Measurements from ENCODE around the gene LRRC3C.

Gene LRRC3C

DNA sequence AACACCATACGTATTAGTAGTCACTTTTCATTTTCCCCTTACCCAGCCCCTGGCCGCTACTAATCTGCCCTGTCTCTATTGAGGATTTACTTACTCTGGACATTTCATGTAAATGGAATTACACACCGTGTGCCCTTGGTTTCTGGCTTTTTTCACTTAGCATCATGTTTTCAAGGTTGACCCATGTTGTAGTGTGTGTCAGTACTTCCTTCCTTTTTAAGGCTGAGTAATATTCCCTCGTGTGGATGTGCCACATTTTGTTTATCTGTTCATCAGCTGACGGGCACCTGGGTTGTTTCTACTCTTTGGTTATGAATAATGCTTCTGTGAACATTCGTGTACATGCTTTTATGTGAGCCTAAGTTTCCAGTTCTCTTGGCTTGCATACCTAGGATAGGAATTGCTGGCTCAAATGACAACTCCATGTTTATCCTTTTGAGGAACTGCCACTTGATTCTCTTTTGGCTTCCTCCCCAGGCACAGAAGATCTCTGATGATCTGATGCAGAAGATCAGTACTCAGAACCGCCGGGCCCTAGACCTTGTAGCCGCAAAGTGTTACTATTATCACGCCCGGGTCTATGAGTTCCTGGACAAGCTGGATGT lies 60.8 kb downstream of the LRRC3C start:
- no peak for TF ChIP-seq POU2F2 (IDR thresholded peaks at IDR 0.05; ENCODE audit: low read depth, low read length)
- no peak for TF ChIP-seq POLR2AphosphoS5 (IDR thresholded peaks at IDR 0.05; ENCODE audit: low read depth, low read length)
- no peak for TF ChIP-seq POLR2A (IDR thresholded peaks at IDR 0.05; ENCODE audit: low read depth, low read length)
- no peak for TF ChIP-seq PAX5 (IDR thresholded peaks at IDR 0.05; ENCODE audit: insufficient read depth, low read length, severe bottlenecking)
- no peak for TF ChIP-seq TAF1 (IDR thresholded peaks at IDR 0.05; ENCODE audit: low read depth, low read length)
- TF ChIP-seq SPI1 (IDR thresholded peaks at IDR 0.05; ENCODE audit: low read depth, low read length) = no peak
- DNase-seq (ENCODE audit: insufficient read length, low spot score) (no peak), FAIRE-seq (no peak)

DNA sequence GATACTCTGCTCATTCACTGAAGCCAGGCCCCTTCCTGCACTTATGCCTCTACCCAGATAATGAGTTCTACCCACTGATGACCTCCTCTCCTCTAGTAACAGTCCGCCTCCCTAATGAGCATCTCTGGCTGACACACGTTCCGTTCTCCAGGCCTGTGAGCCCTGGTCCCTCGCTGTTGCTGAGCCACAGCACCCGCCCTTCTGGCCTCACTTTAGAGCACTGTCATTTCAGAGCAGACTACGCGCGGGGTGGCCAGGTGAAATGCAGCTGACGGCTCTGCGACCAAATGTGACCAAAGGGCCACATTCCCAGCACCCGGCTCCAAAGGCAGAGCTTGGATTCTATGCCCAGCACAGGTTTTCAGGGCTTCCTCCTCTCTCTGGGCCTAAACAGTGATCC lies 66.9 kb downstream of the LRRC3C start:
- FAIRE-seq (no peak), DNase-seq (ENCODE audit: insufficient read length, low spot score) (no peak)
- TF ChIP-seq POLR2AphosphoS5 (IDR thresholded peaks at IDR 0.05; ENCODE audit: low read depth, low read length) (no peak), POU2F2 (IDR thresholded peaks at IDR 0.05; ENCODE audit: low read depth, low read length) (no peak), PAX5 (IDR thresholded peaks at IDR 0.05; ENCODE audit: insufficient read depth, low read length, severe bottlenecking) (no peak), TAF1 (IDR thresholded peaks at IDR 0.05; ENCODE audit: low read depth, low read length) (no peak), POLR2A (IDR thresholded peaks at IDR 0.05; ENCODE audit: low read depth, low read length) (no peak)

Measured in GM12891 (cell line).